GM21786 (cell line): ENCODE measurements around the gene SERPINB7.

Experiments used
- ATAC-seq: cut with Tn5 transposase; IDR thresholded peaks from one replicate; pipeline ENCODE4 v1.9.1; 2021; ENCODE audit not compliant: unreplicated experiment

The SERPINB7 gene

DNA sequence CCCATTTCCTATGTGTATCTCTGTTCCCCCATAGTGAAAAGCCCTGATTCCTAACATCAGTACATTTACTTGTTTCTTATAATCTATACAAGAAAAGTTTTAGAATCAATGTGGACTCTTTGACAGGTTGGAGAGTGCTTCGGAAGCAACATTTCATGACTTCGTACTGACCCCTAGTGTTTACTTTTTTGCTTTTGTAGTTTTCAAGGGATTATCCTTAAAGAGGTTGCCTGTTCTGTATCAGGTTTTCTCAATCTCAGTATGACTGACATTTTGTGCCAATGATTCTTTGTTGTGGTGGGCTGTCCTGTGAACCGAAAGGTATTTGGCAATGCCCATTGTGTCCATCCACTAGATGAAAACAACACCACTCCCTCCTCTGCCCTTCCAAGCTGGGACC lies 69.0 kb downstream of the SERPINB7 start:
- ATAC-seq: peak; percentile 60

DNA sequence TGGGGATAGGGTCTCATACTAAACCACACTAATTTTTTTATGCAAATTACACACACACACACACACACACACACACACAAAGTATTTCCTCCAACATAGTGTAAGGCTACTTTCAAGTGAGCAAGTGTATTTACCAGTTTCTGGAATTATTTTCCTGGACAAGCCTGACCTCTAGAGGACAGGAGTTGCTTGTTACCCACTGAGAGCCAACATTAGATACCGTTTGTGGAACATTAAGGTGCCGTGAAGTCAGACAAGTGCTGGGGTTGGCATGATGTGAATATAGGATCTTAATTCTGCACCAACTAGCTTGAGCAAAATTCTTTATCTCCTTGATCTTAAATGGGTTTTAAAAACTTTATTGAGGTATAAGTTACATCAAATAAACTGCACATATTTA lies 72.9 kb downstream of the SERPINB7 start:
- ATAC-seq: no peak

DNA sequence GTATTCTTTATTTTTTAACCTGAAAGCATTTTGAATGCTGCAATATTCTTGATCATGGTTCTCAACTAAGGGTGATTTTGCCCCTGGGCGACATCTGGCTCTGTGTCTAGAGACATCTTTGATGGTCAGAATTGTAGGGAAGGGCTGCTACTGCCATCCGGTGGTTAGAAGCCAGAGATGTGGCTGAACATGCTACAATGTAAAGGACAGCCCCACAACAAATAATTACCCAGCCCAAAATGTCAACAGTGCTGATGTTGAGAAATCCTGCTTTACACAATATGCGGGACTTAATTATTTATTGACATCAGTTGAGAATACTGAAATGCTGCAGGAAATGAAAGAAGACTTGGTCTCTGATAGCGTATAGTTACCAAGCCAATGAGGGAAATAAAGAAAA lies 74.8 kb downstream of the SERPINB7 start:
- peak; percentile 57 for ATAC-seq

DNA sequence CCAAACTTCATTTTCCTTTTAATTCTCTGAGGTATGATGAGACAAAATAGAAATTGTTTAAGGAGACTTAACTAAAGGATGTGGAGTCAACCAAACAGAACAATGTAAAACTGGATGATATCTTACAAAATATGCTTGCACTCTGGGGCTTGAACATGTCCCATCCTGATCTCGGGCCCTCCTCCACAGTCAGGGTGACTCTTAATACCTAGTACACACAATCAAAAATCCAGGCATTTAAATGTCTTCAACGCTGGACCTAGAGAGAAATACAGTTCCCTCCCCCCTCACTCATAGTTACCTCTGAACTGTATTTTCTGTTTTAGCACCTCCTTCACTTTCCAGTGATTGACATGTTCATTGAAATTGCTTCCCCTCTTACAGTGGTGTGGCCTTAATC lies 75.4 kb downstream of the SERPINB7 start:
- ATAC-seq: no peak
